K562 (cell line): ENCODE measurements around the gene FGF21. TPM values are rescaled to one million over a fixed set of nuclear protein-coding genes. Genes with fewer than 3 reads are reported as not detected.

Experiments
- BRF2 ChIP-seq: IDR thresholded peaks from 3 replicates; pipeline ENCODE4 v1.6.1; 2011; ENCODE audit warnings: borderline replicate concordance, mild to moderate bottlenecking; ENCODE audit not compliant: insufficient read length, insufficient read depth
- CCAR2 ChIP-seq: fragments of 200-400 bp; formaldehyde crosslinking; IDR thresholded peaks from 2 replicates; pipeline ENCODE4 v1.6.1; 2017; ENCODE audit warnings: mild to moderate bottlenecking, low read depth, low read length
- CGGBP1 ChIP-seq: fragments of 250-450 bp; sonication (Bioruptor Pico); IDR thresholded peaks from 2 replicates; pipeline ENCODE4 v1.9.0; 2021; ENCODE audit warnings: mild to moderate bottlenecking
- DMBX1 ChIP-seq: fragments of 250-450 bp; sonication (Bioruptor Pico); IDR thresholded peaks from 2 replicates; pipeline ENCODE4 v1.8.0; 2022; ENCODE audit warnings: inconsistent platforms, mild to moderate bottlenecking, moderate library complexity, borderline replicate concordance
- EZH2 ChIP-seq: IDR thresholded peaks from 2 replicates; pipeline ENCODE4 v1.6.1; 2012; ENCODE audit warnings: low read depth, mild to moderate bottlenecking, inconsistent platforms, low read length, borderline replicate concordance
- FOXK2 ChIP-seq, 2 experiments: fragments of 450-650 bp; IDR thresholded peaks in 1 of 2; conservative IDR thresholded peaks in 1 of 2; 2 replicates each; pipeline ENCODE4 v1.6.1; 2016; ENCODE audit warnings: low read depth in 2 of 2, mild to moderate bottlenecking in 1 of 2
- KAT8 ChIP-seq: fragments of 450-650 bp; IDR thresholded peaks from 2 replicates; pipeline ENCODE4 v1.6.1; 2016; ENCODE audit warnings: low read depth, mild to moderate bottlenecking
- MCM7 ChIP-seq, 2 experiments: fragments of 450-650 bp; IDR thresholded peaks; 2 replicates each; pipeline ENCODE4 v1.6.1; 2016 to 2018
- NFXL1 ChIP-seq: fragments of 450-650 bp; formaldehyde crosslinking; IDR thresholded peaks from 2 replicates; pipeline ENCODE4 v1.4.0; 2021; ENCODE audit warnings: mild to moderate bottlenecking
- PCBP1 ChIP-seq: fragments of 200-400 bp; formaldehyde crosslinking; IDR thresholded peaks from 2 replicates; pipeline ENCODE4 v1.6.1; 2018; ENCODE audit warnings: mild to moderate bottlenecking, low read depth, low read length; ENCODE audit not compliant: poor library complexity, severe bottlenecking
- RBM17 ChIP-seq: fragments of 200-400 bp; formaldehyde crosslinking; IDR thresholded peaks from 2 replicates; pipeline ENCODE4 v1.6.1; 2017; ENCODE audit warnings: low read depth, mild to moderate bottlenecking, low read length, borderline replicate concordance
- RHOXF2B ChIP-seq: fragments of 250-450 bp; sonication (Bioruptor Pico); conservative IDR thresholded peaks from 2 replicates; pipeline ENCODE4 v1.5.1; 2021
- SIN3B ChIP-seq: fragments of 450-650 bp; IDR thresholded peaks from 2 replicates; pipeline ENCODE4 v1.6.1; 2017; ENCODE audit warnings: low read depth, mild to moderate bottlenecking, moderate library complexity
- SRSF9 ChIP-seq: fragments of 200-400 bp; formaldehyde crosslinking; IDR thresholded peaks from 2 replicates; pipeline ENCODE4 v1.6.1; 2017; ENCODE audit warnings: low read depth, low read length, borderline replicate concordance
- THAP7 ChIP-seq: fragments of 250-450 bp; sonication (Bioruptor Pico); IDR thresholded peaks from 2 replicates; pipeline ENCODE4 v1.5.0; 2021
- VEZF1 ChIP-seq: fragments of 200-800 bp; sonication (Bioruptor generic); IDR thresholded peaks from 2 replicates; pipeline ENCODE4 v1.6.1; 2017; ENCODE audit warnings: missing genetic modification characterization, missing compliant biosample characterization
- ZBED1 ChIP-seq: IDR thresholded peaks from 2 replicates; pipeline ENCODE4 v1.6.1; 2014
- ZNF134 ChIP-seq: fragments of 250-450 bp; sonication (Bioruptor Pico); conservative IDR thresholded peaks from 2 replicates; pipeline ENCODE4 v1.4.0; 2020
- ZNF224 ChIP-seq: sonication (generic); formaldehyde crosslinking; IDR thresholded peaks from 2 replicates; pipeline ENCODE4 v1.8.0; 2022; ENCODE audit warnings: mild to moderate bottlenecking, missing genetic modification reagents
- ZNF398 ChIP-seq: fragments of 250-450 bp; sonication (Bioruptor Pico); IDR thresholded peaks from 2 replicates; pipeline ENCODE4 v1.8.0; 2021; ENCODE audit warnings: moderate library complexity, mild to moderate bottlenecking, inconsistent platforms
- ZNF639 ChIP-seq, 2 experiments: fragments of 200-800 bp in 1 of 2; sonication (Bioruptor generic) in 1 of 2; sonication (generic) in 1 of 2; formaldehyde crosslinking in 1 of 2; IDR thresholded peaks in 1 of 2; conservative IDR thresholded peaks in 1 of 2; 2 replicates each; pipeline versions ENCODE4 v1.5.0 to v1.6.1; 2016 to 2020; ENCODE audit warnings: missing compliant biosample characterization in 1 of 2, missing genetic modification characterization in 1 of 2, missing genetic modification reagents in 1 of 2
- ZSCAN29 ChIP-seq: fragments of 450-650 bp; IDR thresholded peaks from 2 replicates; pipeline ENCODE4 v1.6.1; 2017
- polyA plus RNA-seq, 8 experiments: library from polyadenylated mRNA; depleted of rRNA in 4 of 8; stranded (reverse) in 5 of 8; unstranded in 3 of 8; fragments of >200 nt; fragmentation: Nextera tagmentation in 2 of 8; fragmentation: Illumina TruSeq in 1 of 8; extraction: Ambion mirVana in 2 of 8; extraction: Trizol in 1 of 8; gene quantifications; 2 replicates each; pipeline versions ENCODE4 v1.2.1 to v1.2.3, GENCODE V29; 2011 to 2014; ENCODE audit warnings: inconsistent platforms in 1 of 8, missing spikeins in 1 of 8
- total RNA-seq, 7 experiments: library from RNA; depleted of rRNA in 6 of 7; stranded (reverse); fragments of >200 nt in 6 of 7; fragmentation: Illumina TruSeq in 2 of 7; extraction: Trizol in 2 of 7; gene quantifications; 2 replicates each; pipeline versions ENCODE4 v1.2.1 to v1.2.3, GENCODE V29; 2011 to 2021; ENCODE audit warnings: low replicate concordance in 1 of 7

FGF21 gene
- total and polyA plus RNA-seq, 9 of the 15 experiments (the other 6 are each of a cell fraction or from before 2014, with no cell fraction given) = 0.04 to 0.77 (median 0.09) TPM; not detected in 6

- TF ChIP-seq PCBP1 (no peak), NFXL1 (CRISPR knock-in tag) (no peak), SRSF9 (no peak), FOXK2 (conservative IDR thresholded peaks at IDR 0.05 in 1 of 2, IDR thresholded peaks at IDR 0.05 in 1 of 2; ENCODE audit: low read depth in 2 of 2) (peak; percentile 91 to 94), ZNF398 (no peak), RBM17 (no peak), ZBED1 (no peak), ZNF224 (CRISPR knock-in tag) (no peak), DMBX1 (CRISPR knock-in tag) (no peak), THAP7 (CRISPR knock-in tag) (no peak), EZH2 (no peak), VEZF1 (CRISPR knock-in tag) (peak; percentile 59), KAT8 (no peak), ZSCAN29 (no peak), CGGBP1 (CRISPR knock-in tag) (no peak), ZNF134 (CRISPR knock-in tag) (no peak), RHOXF2B (CRISPR knock-in tag) (no peak), ZNF639 (CRISPR knock-in tag; conservative IDR thresholded peaks at IDR 0.05 in 1 of 2, IDR thresholded peaks at IDR 0.05 in 1 of 2) (0 out of 4 replicates have a peak, but pooled peaks of 1 of the 2 experiments have one; percentile 30), SIN3B (no peak), BRF2 (no peak), CCAR2 (no peak), MCM7 (IDR thresholded peaks at IDR 0.05) (no peak)
Observed at GRCh38 chr19:48780631-48781391, 25.5 kb downstream of the FGF21 start (continued).
